GM08714 (cell line): ENCODE results near the gene COPE.
"Not testable (repeated sequence)": the region's sequence is repeated elsewhere in the genome, so short reads cannot be mapped to it uniquely, and the experiment has no call there.

ENCODE experiments used
- H3K4me3 ChIP-seq: fragments of 200-500 bp; sonication (Bioruptor generic); 2 replicates; pipeline ENCODE4 v1.5.1; 2014; ENCODE audit warnings: mild to moderate bottlenecking, low read length, inconsistent platforms
- ZNF274 ChIP-seq: IDR thresholded peaks from 2 replicates; pipeline ENCODE4 v1.6.1; 2012; ENCODE audit warnings: mild to moderate bottlenecking, low read depth, low read length

COPE gene

GRCh38 chr19:18931316-18932162, 12.4 kb upstream of the COPE start:
- H3K4me3 ChIP-seq = no peak overlapping the region
- TF ChIP-seq ZNF274 = no peak

- no peak overlapping the region for H3K4me3 ChIP-seq
- no peak for TF ChIP-seq ZNF274
Measured at GRCh38 chr19:18929311-18929710, 10.1 kb upstream of the COPE start.

GRCh38 chr19:18928018-18928805, 9.0 kb upstream of the COPE start:
- no peak overlapping the region for H3K4me3 ChIP-seq
- TF ChIP-seq ZNF274 = no peak

- TF ChIP-seq ZNF274 = no peak
- H3K4me3 ChIP-seq = no peak overlapping the region
Measured at GRCh38 chr19:18924684-18925213, 5.6 kb upstream of the COPE start.

GRCh38 chr19:18922228-18922985, 3.2 kb upstream of the COPE start:
- no peak for TF ChIP-seq ZNF274
- no peak overlapping the region for H3K4me3 ChIP-seq

GRCh38 chr19:18921593-18921992, 2.4 kb upstream of the COPE start:
- no peak overlapping the region for H3K4me3 ChIP-seq
- no peak for TF ChIP-seq ZNF274

GRCh38 chr19:18920400-18920799, 1.2 kb upstream of the COPE start:
- peak overlapping the region; percentile 92 for H3K4me3 ChIP-seq
- TF ChIP-seq ZNF274 = no peak

- no peak for TF ChIP-seq ZNF274
- H3K4me3 ChIP-seq = peak overlapping the region; percentile 92
Measured at GRCh38 chr19:18919900-18920214, 670 bp upstream of the COPE start.

- not testable (repeated sequence) for H3K4me3 ChIP-seq
Measured at GRCh38 chr19:18917593-18917992, 1.6 kb downstream of the COPE start.

- H3K4me3 ChIP-seq = no peak overlapping the region
- TF ChIP-seq ZNF274 = no peak
Measured at GRCh38 chr19:18915639-18916038, 3.5 kb downstream of the COPE start.

- no peak overlapping the region for H3K4me3 ChIP-seq
- TF ChIP-seq ZNF274 = no peak
Measured at GRCh38 chr19:18913466-18913865, 5.7 kb downstream of the COPE start.

GRCh38 chr19:18912933-18913332, 6.3 kb downstream of the COPE start:
- no peak overlapping the region for H3K4me3 ChIP-seq
- no peak for TF ChIP-seq ZNF274

GRCh38 chr19:18910801-18911436, 8.3 kb downstream of the COPE start:
- TF ChIP-seq ZNF274 = no peak
- H3K4me3 ChIP-seq = no peak overlapping the region

- no peak overlapping the region for H3K4me3 ChIP-seq
Measured at GRCh38 chr19:18910010-18910409, 9.2 kb downstream of the COPE start.

More at GRCh38 chr19:18910010-18910409, 9.2 kb downstream of the COPE start:
- no peak for TF ChIP-seq ZNF274
